PFSK-1 (cell line): ENCODE results near the gene UBTD2.
A peak's percentile ranks its signal among the peaks of the same experiment; 100 is the strongest.

Experiments
- FOXP2 ChIP-seq: optimal IDR thresholded peaks from 2 replicates; pipeline ENCODE3; 2011; ENCODE audit warnings: borderline replicate concordance, control low read depth, inconsistent platforms; ENCODE audit not compliant: insufficient read depth; ENCODE audit errors: extremely low read length, extremely low read depth
- POLR2AphosphoS5 ChIP-seq: IDR thresholded peaks from 2 replicates; pipeline ENCODE4 v1.6.1; 2012; ENCODE audit warnings: low read depth, mild to moderate bottlenecking, control low read depth, low read length, moderate library complexity
- REST ChIP-seq, 2 experiments: IDR thresholded peaks; 2 replicates each; pipeline versions ENCODE4 v1.6.1 to v1.8.0; 2011 to 2012; ENCODE audit warnings: low read depth in 2 of 2, low read length in 2 of 2, control low read depth in 1 of 2, inconsistent platforms in 1 of 2, mild to moderate bottlenecking in 1 of 2, moderate library complexity in 1 of 2; ENCODE audit not compliant: insufficient read depth in 1 of 2
- SIN3A ChIP-seq: IDR thresholded peaks from 2 replicates; pipeline ENCODE4 v1.6.1; 2012; ENCODE audit warnings: mild to moderate bottlenecking, low read length, moderate library complexity, borderline replicate concordance; ENCODE audit not compliant: insufficient read depth
- TAF1 ChIP-seq: IDR thresholded peaks from 2 replicates; pipeline ENCODE4 v1.6.1; 2012; ENCODE audit warnings: low read length, control low read depth, borderline replicate concordance; ENCODE audit not compliant: insufficient read depth

The UBTD2 gene

GRCh38 chr5:172189693-172190296 is 93.8 kb downstream of the UBTD2 start:
- no peak for TF ChIP-seq SIN3A
- no peak for TF ChIP-seq POLR2AphosphoS5
- TF ChIP-seq REST (IDR thresholded peaks at IDR 0.05; ENCODE audit: insufficient read depth in 1 of 2, low read depth in 2 of 2, low read length in 2 of 2), result no peak
- no peak for TF ChIP-seq TAF1
- TF ChIP-seq FOXP2, result no peak

GRCh38 chr5:172188893-172189692 is 94.5 kb downstream of the UBTD2 start:
- TF ChIP-seq TAF1, result no peak
- no peak for TF ChIP-seq REST (IDR thresholded peaks at IDR 0.05; ENCODE audit: insufficient read depth in 1 of 2, low read depth in 2 of 2, low read length in 2 of 2)
- no peak for TF ChIP-seq FOXP2
- no peak for TF ChIP-seq SIN3A
- no peak for TF ChIP-seq POLR2AphosphoS5

- TF ChIP-seq SIN3A, result peak; percentile 34; the same call in 1 of the 2 replicates
- no peak for TF ChIP-seq REST (IDR thresholded peaks at IDR 0.05; ENCODE audit: insufficient read depth in 1 of 2, low read depth in 2 of 2, low read length in 2 of 2)
- peak; percentile 92 for TF ChIP-seq FOXP2
- TF ChIP-seq POLR2AphosphoS5, result peak; percentile 37; the same call in 1 of the 2 replicates
- no peak for TF ChIP-seq TAF1
Measured at GRCh38 chr5:172188033-172188892, 95.3 kb downstream of the UBTD2 start, which contains the start of gene STK10. Gene STK10, minus strand, starts transcription at chr5:172188224. Its CDS starts 182 bp downstream, at chr5:172188042.

- TF ChIP-seq REST (IDR thresholded peaks at IDR 0.05; ENCODE audit: insufficient read depth in 1 of 2, low read depth in 2 of 2, low read length in 2 of 2), result no peak
- TF ChIP-seq POLR2AphosphoS5, result no peak
- TF ChIP-seq SIN3A, result peak; percentile 46; the same call in 1 of the 2 replicates
Measured at GRCh38 chr5:172187118-172188032, 96.2 kb downstream of the UBTD2 start.
